GM12865 (cell line): Measurements from ENCODE around the gene RASSF4.
A peak's percentile ranks its signal among the peaks of the same experiment; 100 is the strongest.

Experiments used
- DNase-seq: peaks from one replicate; pipeline ENCODE4 v3.0.0; 2010; ENCODE audit warnings: low read depth
- H3K4me3 ChIP-seq: 2 replicates; pipeline ENCODE4 v1.5.1; 2011; ENCODE audit warnings: mild to moderate bottlenecking, low read depth, low read length, control low read depth
- TF ChIP-seq, protein P1 (sequence below): IDR thresholded peaks from 2 replicates; pipeline ENCODE4 v1.5.1; 2011; ENCODE audit warnings: low read length, control low read depth, low read depth, inconsistent platforms; ENCODE audit not compliant: insufficient read depth; ENCODE audit errors: missing control alignments

The RASSF4 gene

DNA sequence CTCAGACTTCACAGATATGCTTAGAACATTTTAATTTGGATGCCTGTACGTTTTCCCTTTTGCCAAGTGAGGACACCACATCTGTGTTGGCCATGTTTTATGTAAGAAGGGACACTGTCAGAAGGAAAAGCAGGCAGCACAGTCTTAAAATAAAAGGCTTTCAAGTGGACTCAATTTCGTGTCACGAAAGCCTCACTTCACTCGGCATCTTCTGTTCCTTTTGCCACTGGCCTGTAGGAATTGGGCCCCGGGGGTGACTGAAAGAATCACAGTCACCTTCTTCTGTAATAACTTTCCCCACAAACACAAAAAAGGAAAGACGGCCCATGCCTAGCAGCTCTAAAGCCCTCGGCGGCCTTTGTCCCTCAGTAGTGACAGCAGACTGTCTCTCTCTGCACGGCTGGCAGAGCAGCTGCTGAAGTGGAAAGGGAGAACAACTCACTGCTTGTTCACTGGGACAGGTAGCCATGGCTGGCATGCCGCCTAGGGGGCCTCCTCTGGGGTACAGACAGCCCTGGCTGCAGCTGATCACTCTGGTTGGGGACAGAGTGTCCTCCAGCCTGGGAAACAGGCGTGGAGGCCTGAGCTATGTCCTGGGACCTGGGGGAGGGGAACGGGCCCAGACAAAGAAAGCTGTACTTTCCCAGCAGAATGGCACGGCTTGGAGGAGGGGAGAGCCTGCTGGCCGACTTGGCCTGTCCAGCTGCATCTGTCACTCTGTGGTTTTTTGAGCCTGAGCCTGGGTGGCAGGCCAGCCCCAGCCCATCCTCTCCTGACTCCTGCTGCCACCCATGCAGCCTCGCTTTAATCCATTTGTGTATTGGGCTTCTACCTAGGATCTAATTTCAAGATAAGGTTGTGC is 4.4 kb downstream of the RASSF4 start:
- H3K4me3 ChIP-seq, result peak overlapping the region; percentile 15
- peak; percentile 54 for DNase-seq
- TF ChIP-seq, protein P1, sequence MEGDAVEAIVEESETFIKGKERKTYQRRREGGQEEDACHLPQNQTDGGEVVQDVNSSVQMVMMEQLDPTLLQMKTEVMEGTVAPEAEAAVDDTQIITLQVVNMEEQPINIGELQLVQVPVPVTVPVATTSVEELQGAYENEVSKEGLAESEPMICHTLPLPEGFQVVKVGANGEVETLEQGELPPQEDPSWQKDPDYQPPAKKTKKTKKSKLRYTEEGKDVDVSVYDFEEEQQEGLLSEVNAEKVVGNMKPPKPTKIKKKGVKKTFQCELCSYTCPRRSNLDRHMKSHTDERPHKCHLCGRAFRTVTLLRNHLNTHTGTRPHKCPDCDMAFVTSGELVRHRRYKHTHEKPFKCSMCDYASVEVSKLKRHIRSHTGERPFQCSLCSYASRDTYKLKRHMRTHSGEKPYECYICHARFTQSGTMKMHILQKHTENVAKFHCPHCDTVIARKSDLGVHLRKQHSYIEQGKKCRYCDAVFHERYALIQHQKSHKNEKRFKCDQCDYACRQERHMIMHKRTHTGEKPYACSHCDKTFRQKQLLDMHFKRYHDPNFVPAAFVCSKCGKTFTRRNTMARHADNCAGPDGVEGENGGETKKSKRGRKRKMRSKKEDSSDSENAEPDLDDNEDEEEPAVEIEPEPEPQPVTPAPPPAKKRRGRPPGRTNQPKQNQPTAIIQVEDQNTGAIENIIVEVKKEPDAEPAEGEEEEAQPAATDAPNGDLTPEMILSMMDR, result no peak

DNA sequence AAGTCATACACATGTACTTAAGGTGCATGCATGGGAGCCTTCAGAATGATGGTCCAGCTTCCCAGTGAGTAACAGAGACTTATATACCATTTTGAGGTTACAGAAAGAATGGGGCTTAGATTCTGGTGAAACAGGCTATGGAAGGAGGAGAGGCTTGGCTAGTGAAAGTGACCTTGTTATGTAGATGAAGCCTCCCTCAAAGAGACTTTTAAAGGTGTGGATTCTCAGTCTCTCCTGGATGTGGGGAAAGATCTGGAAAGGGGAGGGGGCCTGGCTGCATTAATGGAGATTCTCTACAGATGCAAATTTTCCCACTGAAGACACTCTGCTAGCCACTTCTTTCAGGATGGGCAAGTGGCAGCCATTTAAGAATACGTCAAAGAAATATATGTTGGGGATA is 5.5 kb downstream of the RASSF4 start:
- peak overlapping the region; percentile 25; the same call in 1 of the 2 replicates for H3K4me3 ChIP-seq
- TF ChIP-seq, protein P1, result no peak
- no peak for DNase-seq

DNA sequence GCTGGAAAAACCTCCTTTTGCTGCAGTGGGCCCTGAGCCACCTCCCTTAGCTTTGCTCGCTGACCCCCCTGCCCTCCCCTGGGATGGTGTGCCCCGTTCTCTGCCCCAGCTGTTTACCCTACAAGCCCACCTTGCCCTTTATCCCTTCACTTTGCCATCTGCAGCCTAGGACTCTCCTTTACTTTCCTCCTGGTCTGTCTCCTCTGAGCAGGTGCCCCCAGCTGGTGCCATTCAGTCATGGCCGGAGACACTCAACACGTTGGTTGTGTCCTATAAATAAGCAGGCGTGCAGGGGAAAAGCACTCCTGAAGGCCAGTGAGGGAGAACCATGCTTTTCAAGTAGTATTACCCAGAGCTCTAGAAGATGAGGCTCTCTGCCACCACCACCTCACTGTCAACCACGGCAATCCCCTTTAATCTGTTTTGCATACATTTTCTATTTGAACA is 6.1 kb downstream of the RASSF4 start:
- H3K4me3 ChIP-seq, result peak overlapping the region; percentile 25
- DNase-seq, result peak; percentile 79
- TF ChIP-seq, protein P1, result no peak

DNA sequence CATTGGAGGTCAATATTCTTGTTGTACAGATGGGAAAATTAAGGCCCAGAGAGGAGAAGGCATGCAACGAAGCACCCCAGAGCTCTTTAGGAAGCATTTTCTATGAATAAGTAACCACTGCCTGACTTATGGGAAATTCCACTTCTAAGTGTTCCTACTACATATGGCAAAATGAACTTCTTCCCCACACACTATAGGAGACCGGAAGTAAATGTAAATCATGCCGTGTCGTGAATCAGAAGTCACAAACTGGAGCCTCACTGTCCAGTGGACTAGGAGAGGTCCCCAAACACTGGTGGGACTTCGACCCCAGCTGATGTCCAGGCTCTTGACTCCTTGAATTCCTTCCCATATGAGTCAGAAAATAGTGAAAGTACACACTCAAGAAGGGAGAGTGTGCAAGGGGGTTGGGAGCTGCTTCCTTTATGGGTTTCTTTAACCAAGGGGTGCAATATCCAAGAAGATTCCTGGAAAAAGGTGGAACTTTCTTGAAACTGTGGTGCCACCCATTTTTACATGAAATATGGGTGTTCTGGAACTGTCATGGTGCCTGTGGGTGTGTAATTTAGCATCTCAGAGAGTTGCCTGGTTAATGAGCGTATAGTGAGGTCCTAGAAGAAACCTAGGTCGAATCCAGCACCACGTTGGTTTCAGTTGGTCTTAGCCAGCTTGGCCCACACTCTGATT is 6.7 kb downstream of the RASSF4 start:
- peak; percentile 68 for DNase-seq
- TF ChIP-seq, protein P1, result no peak
- peak overlapping the region; percentile 25 for H3K4me3 ChIP-seq

DNA sequence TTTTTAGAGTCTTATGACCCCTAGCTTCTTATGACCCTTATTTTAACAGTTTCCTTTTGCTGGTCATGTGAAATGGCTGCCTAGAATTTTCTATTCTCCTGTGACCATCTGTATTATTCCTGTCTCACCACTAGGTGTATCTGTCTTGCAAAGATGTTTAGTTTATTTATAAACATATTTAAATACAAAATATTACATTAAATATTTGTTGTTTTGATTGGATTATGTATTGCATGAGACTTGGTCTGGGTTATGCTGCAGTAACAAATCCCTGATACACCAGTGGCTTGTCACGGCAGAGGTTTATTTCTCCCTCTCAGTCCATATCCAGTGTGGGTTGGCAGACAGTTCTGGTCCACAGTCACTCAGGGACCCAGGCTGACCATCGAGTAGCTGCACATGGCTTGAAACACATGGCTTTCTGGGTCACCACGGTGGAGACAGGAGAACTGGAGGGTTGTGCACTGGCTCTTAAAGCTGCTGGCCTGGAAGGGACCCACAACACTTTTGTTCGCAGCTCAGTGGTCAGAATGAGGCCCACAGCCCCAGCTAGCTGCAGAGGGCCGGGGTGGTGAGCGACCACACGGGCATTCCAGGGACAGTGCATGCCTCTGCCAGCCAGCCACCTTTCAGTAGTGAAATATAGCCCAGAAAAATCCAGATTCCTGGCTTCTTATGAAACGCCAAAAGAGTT is 7.4 kb downstream of the RASSF4 start:
- TF ChIP-seq, protein P1, result no peak
- H3K4me3 ChIP-seq, result no peak overlapping the region
- DNase-seq, result no peak

DNA sequence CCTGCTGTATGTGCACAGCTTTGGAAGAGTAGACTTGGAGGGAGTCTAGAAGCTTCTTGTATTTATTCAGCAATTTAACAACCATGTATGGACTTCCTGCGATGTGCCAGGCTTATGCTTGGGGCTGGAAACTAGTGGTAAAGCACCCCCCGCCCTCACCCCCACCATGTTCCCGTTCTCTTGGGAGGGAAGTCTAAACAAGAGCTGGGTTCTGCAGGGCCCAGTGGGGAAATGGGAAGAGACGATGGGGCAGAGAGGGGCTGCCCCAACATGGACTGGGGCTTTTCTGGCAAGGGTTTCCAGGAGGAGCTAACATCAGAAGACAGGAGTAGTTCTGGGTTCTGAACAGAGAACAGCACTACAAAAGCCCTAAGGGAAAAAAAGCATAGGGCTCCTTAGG is 8.0 kb downstream of the RASSF4 start:
- DNase-seq, result no peak
- TF ChIP-seq, protein P1, result no peak
- H3K4me3 ChIP-seq, result no peak overlapping the region
